ENCODE results near the gene EI24. TPM values are rescaled to one million over a fixed set of nuclear protein-coding genes. Genes with fewer than 3 reads are reported as not detected.

EI24 gene
- total RNA-seq, 1 donor from 2014 or later: 34.3 TPM

DNA sequence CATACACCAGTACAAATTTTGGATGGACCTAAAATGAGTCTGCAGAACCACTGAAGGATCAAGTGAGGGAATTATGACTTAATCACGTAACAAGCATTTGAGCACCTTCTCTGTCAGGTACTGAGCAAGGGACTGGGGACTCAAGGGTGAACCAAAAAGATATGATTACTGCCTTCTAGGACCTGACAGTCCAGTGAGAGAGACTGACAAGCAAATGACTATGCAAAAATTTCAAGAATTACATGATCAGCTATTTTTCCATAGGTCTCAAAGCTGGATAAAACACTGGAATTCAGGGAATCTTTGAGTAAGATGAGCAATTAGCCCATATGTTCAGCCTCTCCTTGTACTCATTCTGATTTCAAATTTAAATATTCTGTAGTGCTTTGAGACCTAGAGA, 18.2 kb downstream of the EI24 start:
- peaks cover 33% of the 10 kb centered on the region for H3K36me3 Mint-ChIP-seq (ENCODE audit: low read depth)
- TF ChIP-seq CTCF (IDR thresholded peaks at IDR 0.05): no peak
- no peak overlapping the region for H3K27ac Mint-ChIP-seq
- peaks cover 22% of the 10 kb centered on the region for H3K4me1 Mint-ChIP-seq
- intact Hi-C loops (cut with micrococcal nuclease): no loop called here
- H3K4me3 Mint-ChIP-seq: no peak overlapping the region
- ChIA-PET POLR2A (no interaction called here), CTCF (no interaction called here)
- DNase-seq (no peak), ATAC-seq (ENCODE audit: low read depth) (no peak)
- no peaks in the 10 kb centered on the region for H3K9me3 Mint-ChIP-seq
- no peaks in the 10 kb centered on the region for H3K27me3 Mint-ChIP-seq

DNA sequence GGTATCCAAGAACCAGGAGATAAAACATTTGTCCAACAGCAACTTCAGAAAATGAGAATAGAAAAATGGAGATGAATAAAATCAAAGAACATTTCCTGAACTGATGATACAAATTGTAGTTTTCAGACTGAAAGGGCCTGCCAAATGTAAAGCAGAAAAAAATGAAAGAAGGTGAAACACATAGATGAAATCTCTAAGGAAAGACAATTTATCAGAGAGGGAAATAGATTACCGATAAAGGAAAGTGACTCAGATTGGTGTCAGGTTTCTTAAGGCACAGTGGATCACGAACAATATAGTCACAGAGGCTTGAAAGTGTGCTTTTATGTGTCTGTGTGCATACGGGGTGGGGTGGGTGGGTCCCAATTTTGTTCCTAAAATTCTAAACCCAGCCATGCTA, 19.2 kb downstream of the EI24 start:
- intact Hi-C loops (cut with micrococcal nuclease): no loop called here
- no peaks in the 10 kb centered on the region for H3K9me3 Mint-ChIP-seq
- H3K27ac Mint-ChIP-seq: no peak overlapping the region
- H3K27me3 Mint-ChIP-seq: no peaks in the 10 kb centered on the region
- peaks cover 29% of the 10 kb centered on the region for H3K36me3 Mint-ChIP-seq (ENCODE audit: low read depth)
- POLR2A ChIA-PET: no interaction called here
- CTCF ChIA-PET: no interaction called here
- DNase-seq: no peak
- H3K4me3 Mint-ChIP-seq: no peak overlapping the region
- H3K4me1 Mint-ChIP-seq: peaks cover 30% of the 10 kb centered on the region
- ATAC-seq (ENCODE audit: low read depth): no peak
- no peak for TF ChIP-seq CTCF (IDR thresholded peaks at IDR 0.05)

DNA sequence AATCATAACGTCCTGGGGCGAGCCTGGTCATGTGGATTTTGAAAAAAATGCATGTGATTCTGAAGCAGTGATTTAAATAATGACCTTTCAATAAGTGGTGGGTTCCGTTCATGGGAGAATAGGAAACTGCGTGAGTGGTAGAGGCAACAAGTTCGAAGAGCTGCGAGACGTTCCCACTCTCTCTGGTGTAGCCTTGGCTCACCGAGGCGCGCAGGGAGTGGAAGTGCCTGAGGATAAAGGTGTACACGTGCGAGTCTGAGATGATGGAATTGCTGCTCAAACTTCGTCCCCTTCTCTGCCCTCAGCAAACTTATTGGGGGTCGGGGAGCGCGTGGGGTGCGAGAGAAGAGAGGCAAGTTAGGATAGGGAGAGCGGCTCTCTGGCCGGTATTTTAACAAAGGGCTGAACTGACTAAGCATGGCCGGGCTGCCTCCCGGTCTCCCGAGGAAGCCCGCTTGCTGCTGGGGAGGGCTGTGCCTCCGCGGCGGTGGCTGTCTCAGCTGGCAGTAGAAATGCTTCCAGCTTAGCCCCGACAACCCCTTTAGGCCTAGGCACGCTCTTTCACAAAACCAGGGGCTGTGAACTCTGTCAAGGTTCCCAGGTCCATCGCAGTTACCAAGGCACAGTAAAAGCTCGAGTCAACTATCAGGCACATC, 22.5 kb downstream of the EI24 start:
- ChIA-PET POLR2A (interaction anchor here (0.6 to 4.8 kb wide), 20 partner anchors 9 to 712 kb away, joined by 3 to 82 read pairs (median 6); partner anchors contain the start of genes CCDC15, CHEK1, DCPS and EI24), CTCF (interaction anchor here (1.4 to 1.9 kb wide), 2 partner anchors 22 to 169 kb away, joined by 3 to 10 read pairs; partner anchors contain the start of gene EI24)
- Mint-ChIP-seq H3K27me3 (no peaks in the 10 kb centered on the region), H3K27ac (peak overlapping the region; percentile 99), H3K36me3 (ENCODE audit: low read depth) (peaks cover 26% of the 10 kb centered on the region), H3K4me1 (peaks cover 58% of the 10 kb centered on the region), H3K4me3 (peak overlapping the region; percentile 95), H3K9me3 (no peaks in the 10 kb centered on the region)
- ATAC-seq (ENCODE audit: low read depth) (peak; percentile 9), DNase-seq (peak; percentile 52)
- intact Hi-C loops (cut with micrococcal nuclease): loop anchor here (1.0 to 5.0 kb wide), 10 partner anchors 22 to 918 kb away; partner anchors contain the start of genes CCDC15, CHEK1, EI24 and FAM118B
- TF ChIP-seq CTCF (IDR thresholded peaks at IDR 0.05): no peak

DNA sequence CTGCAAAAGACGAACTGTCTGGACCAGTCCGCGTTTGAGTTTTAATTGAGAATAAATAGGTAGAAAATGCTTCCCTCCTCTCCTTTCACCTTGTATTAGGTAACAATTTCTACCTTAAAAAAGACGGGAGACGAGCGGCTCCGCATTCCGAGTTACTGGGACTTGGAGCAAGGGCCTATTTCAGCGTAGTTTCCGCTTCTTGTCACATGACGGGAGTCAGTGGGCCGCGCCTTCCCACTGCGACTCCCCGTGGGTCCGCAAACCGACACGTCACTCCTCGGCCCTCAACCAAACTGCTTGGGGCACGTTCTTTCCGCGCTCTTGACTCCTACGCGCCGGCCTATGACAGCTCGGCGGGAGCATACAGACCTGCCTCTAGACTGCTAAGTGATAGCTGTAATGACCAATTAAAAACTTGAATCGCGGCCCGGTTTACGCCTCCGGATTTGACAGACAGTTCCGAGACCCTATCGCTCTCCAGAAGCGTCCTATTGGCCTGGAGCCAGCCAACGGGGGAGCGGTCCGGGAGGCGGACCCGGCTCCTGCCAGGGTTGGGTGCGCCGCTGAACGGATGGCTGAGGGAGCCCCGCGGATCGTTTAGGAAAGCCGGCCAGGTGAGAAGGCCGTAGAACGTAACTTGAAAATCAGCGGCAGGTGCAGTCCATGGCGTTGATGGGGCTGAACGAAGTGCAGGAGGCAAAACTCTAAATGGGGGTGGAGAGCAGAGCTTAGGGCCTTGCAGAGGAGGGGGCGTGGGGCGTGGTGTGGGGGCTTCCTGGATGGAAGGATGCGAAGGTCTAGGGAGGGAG, 23.2 kb downstream of the EI24 start, which contains the start of gene STT3A:
TSS of gene STT3A (plus strand) at position 548 of the 809 bp plus-strand sequence. CDS start 3,064 bp downstream, outside the sequence.
- intact Hi-C loops (cut with micrococcal nuclease): loop anchor here (1.0 to 5.0 kb wide), 10 partner anchors 23 to 919 kb away; partner anchors contain the start of genes CCDC15, CHEK1, EI24 and FAM118B
- ChIA-PET CTCF (interaction anchor here (1.4 to 1.9 kb wide), 2 partner anchors 23 to 169 kb away, joined by 3 to 10 read pairs; partner anchors contain the start of gene EI24), POLR2A (interaction anchor here (0.6 to 4.8 kb wide), 18 partner anchors 10 to 712 kb away, joined by 3 to 82 read pairs (median 7); partner anchors contain the start of genes CCDC15, CHEK1, DCPS and EI24)
- peak; percentile 90 for DNase-seq
- H3K27ac Mint-ChIP-seq: peak within 1 kb of the TSS; percentile 99
- H3K36me3 Mint-ChIP-seq (ENCODE audit: low read depth): peaks cover 33% of the 10 kb centered on the region
- peaks cover 58% of the 10 kb centered on the region for H3K4me1 Mint-ChIP-seq
- ATAC-seq (ENCODE audit: low read depth): peak; percentile 92
- peak within 1 kb of the TSS; percentile 95 for H3K4me3 Mint-ChIP-seq
- H3K9me3 Mint-ChIP-seq: no peaks in the 10 kb centered on the region
- TF ChIP-seq CTCF (IDR thresholded peaks at IDR 0.05): no peak
- no peaks in the 10 kb centered on the region for H3K27me3 Mint-ChIP-seq

Measured in activated B cell treated with CpG ODN at 0.5 μM for 24 hours (primary cell).